ENCODE measurements around the gene GGT6.

The GGT6 gene

DNA sequence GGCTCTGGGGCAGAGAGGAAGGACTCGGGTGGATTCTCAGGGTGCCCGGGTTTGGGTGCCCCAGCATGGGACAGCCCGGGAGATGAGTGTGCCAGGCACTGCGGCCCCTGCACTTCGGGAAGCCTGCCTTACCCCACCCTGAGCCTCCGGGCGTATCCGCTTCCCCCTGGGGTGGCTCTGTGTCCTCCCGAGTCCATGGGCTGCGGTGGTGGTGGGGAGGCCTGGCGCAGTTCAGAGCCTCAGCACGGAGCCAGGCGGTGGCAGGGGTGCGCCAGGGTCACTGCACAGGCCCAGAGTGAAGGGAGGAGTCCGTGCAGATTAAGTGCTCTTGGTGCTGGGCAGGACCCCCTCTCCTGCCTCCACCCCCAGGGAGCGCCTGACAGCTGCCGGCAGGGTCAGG is 25.9 kb downstream of the GGT6 start:
- no peak overlapping the region for H2BK5ac ChIP-seq (ENCODE audit: low read length)
- H3K4me1 ChIP-seq (ENCODE audit: control insufficient read depth, low read depth, low read length) = peaks cover 3% of the 10 kb centered on the region
- H2AK5ac ChIP-seq (ENCODE audit: low read length) = no peak overlapping the region
- no peaks in the 10 kb centered on the region for H3K79me1 ChIP-seq (ENCODE audit: low read length)
- no peak overlapping the region for H3K4me3 ChIP-seq (ENCODE audit: low read length)
- no peak overlapping the region for H3K23ac ChIP-seq (ENCODE audit: low read length)
- no peak overlapping the region for H3K18ac ChIP-seq (ENCODE audit: low read length)
- H3K4ac ChIP-seq (ENCODE audit: low read depth, low read length) = no peak overlapping the region
- no peak for DNase-seq
- H3K27ac ChIP-seq (ENCODE audit: low read depth, low read length) = no peak overlapping the region
- peaks cover 2% of the 10 kb centered on the region for H3K36me3 ChIP-seq (ENCODE audit: control insufficient read depth, insufficient read depth, low read length)
- H3K9ac ChIP-seq (ENCODE audit: low read length) = no peak overlapping the region
- H3K4me2 ChIP-seq (ENCODE audit: low read length) = no peak overlapping the region
- WGBS (ENCODE audit: extremely low coverage, insufficient coverage, low lambda C conversion rate) = no CpG with 5 or more reads among the region's 17 CpGs
- no peak overlapping the region for H2BK15ac ChIP-seq (replicated peaks; ENCODE audit: low read depth)
- no peaks in the 10 kb centered on the region for H3K27me3 ChIP-seq (ENCODE audit: insufficient read depth, low read length, poor library complexity)
- no peaks in the 10 kb centered on the region for H3K79me2 ChIP-seq (ENCODE audit: control insufficient read depth, insufficient read depth, low read length)
- no peak overlapping the region for H2BK120ac ChIP-seq (ENCODE audit: low read depth, low read length)
- H4K5ac ChIP-seq (ENCODE audit: low read length) = no peak overlapping the region
- no peak overlapping the region for H4K8ac ChIP-seq (ENCODE audit: low read depth, low read length)
- H3K56ac ChIP-seq (ENCODE audit: low read length) = no peak overlapping the region

GRCh38 chr17:4533523-4534504 is 26.6 kb downstream of the GGT6 start:
- H2BK120ac ChIP-seq (ENCODE audit: low read depth, low read length) = no peak overlapping the region
- H2AK5ac ChIP-seq (ENCODE audit: low read length) = no peak overlapping the region
- H4K8ac ChIP-seq (ENCODE audit: low read depth, low read length) = no peak overlapping the region
- no peak overlapping the region for H2BK15ac ChIP-seq (replicated peaks; ENCODE audit: low read depth)
- no peaks in the 10 kb centered on the region for H3K36me3 ChIP-seq (ENCODE audit: control insufficient read depth, insufficient read depth, low read length)
- H3K79me2 ChIP-seq (ENCODE audit: control insufficient read depth, insufficient read depth, low read length) = no peaks in the 10 kb centered on the region
- no peak for DNase-seq
- H3K27me3 ChIP-seq (ENCODE audit: insufficient read depth, low read length, poor library complexity) = no peaks in the 10 kb centered on the region
- no CpG with 5 or more reads among the region's 23 CpGs for WGBS (ENCODE audit: extremely low coverage, insufficient coverage, low lambda C conversion rate)
- H3K4ac ChIP-seq (ENCODE audit: low read depth, low read length) = no peak overlapping the region
- H3K4me1 ChIP-seq (ENCODE audit: control insufficient read depth, low read depth, low read length) = peaks cover 3% of the 10 kb centered on the region
- H3K56ac ChIP-seq (ENCODE audit: low read length) = no peak overlapping the region
- no peak overlapping the region for H4K5ac ChIP-seq (ENCODE audit: low read length)
- no peak overlapping the region for H2BK5ac ChIP-seq (ENCODE audit: low read length)
- no peak overlapping the region for H3K23ac ChIP-seq (ENCODE audit: low read length)
- no peaks in the 10 kb centered on the region for H3K79me1 ChIP-seq (ENCODE audit: low read length)
- no peak overlapping the region for H3K9ac ChIP-seq (ENCODE audit: low read length)
- H3K18ac ChIP-seq (ENCODE audit: low read length) = no peak overlapping the region
- no peak overlapping the region for H3K4me2 ChIP-seq (ENCODE audit: low read length)
- H3K27ac ChIP-seq (ENCODE audit: low read depth, low read length) = no peak overlapping the region
- no peak overlapping the region for H3K4me3 ChIP-seq (ENCODE audit: low read length)

DNA sequence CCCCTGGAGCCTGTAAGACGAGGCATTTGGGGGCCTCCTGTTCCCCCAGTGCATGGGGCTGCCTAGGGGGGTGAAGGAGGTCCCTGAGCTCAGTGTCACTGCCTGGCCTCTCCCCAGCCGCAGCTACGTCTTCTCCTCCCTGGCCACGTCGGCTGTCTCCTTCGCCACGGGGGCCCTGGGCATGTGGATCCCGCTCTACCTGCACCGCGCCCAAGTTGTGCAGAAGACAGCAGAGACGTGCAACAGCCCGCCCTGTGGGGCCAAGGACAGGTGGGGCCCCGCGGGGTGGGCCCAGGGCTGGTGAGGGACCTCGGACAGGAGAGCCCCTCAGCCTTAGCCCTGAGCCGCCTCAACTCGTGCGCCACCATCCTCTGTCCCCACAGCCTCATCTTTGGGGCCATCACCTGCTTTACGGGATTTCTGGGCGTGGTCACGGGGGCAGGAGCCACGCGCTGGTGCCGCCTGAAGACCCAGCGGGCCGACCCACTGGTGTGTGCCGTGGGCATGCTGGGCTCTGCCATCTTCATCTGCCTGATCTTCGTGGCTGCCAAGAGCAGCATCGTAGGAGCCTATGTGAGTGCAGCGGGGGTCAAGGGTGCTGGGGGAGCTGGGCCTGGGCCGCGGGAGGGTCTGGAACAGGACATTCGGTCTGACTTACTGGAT is 27.4 kb downstream of the GGT6 start:
- H3K9ac ChIP-seq (ENCODE audit: low read length) = no peak overlapping the region
- H2BK5ac ChIP-seq (ENCODE audit: low read length) = no peak overlapping the region
- DNase-seq = no peak
- H3K18ac ChIP-seq (ENCODE audit: low read length) = no peak overlapping the region
- no peak overlapping the region for H4K8ac ChIP-seq (ENCODE audit: low read depth, low read length)
- peaks cover 3% of the 10 kb centered on the region for H3K4me1 ChIP-seq (ENCODE audit: control insufficient read depth, low read depth, low read length)
- H3K27ac ChIP-seq (ENCODE audit: low read depth, low read length) = no peak overlapping the region
- no peak overlapping the region for H3K4ac ChIP-seq (ENCODE audit: low read depth, low read length)
- no peaks in the 10 kb centered on the region for H3K79me2 ChIP-seq (ENCODE audit: control insufficient read depth, insufficient read depth, low read length)
- no peak overlapping the region for H2BK15ac ChIP-seq (replicated peaks; ENCODE audit: low read depth)
- no peak overlapping the region for H3K4me3 ChIP-seq (ENCODE audit: low read length)
- no peak overlapping the region for H3K4me2 ChIP-seq (ENCODE audit: low read length)
- no peaks in the 10 kb centered on the region for H3K27me3 ChIP-seq (ENCODE audit: insufficient read depth, low read length, poor library complexity)
- no peak overlapping the region for H4K5ac ChIP-seq (ENCODE audit: low read length)
- no peak overlapping the region for H2AK5ac ChIP-seq (ENCODE audit: low read length)
- no CpG with 5 or more reads among the region's 33 CpGs for WGBS (ENCODE audit: extremely low coverage, insufficient coverage, low lambda C conversion rate)
- no peaks in the 10 kb centered on the region for H3K79me1 ChIP-seq (ENCODE audit: low read length)
- H3K23ac ChIP-seq (ENCODE audit: low read length) = no peak overlapping the region
- H2BK120ac ChIP-seq (ENCODE audit: low read depth, low read length) = no peak overlapping the region
- no peak overlapping the region for H3K56ac ChIP-seq (ENCODE audit: low read length)
- H3K36me3 ChIP-seq (ENCODE audit: control insufficient read depth, insufficient read depth, low read length) = no peaks in the 10 kb centered on the region

DNA sequence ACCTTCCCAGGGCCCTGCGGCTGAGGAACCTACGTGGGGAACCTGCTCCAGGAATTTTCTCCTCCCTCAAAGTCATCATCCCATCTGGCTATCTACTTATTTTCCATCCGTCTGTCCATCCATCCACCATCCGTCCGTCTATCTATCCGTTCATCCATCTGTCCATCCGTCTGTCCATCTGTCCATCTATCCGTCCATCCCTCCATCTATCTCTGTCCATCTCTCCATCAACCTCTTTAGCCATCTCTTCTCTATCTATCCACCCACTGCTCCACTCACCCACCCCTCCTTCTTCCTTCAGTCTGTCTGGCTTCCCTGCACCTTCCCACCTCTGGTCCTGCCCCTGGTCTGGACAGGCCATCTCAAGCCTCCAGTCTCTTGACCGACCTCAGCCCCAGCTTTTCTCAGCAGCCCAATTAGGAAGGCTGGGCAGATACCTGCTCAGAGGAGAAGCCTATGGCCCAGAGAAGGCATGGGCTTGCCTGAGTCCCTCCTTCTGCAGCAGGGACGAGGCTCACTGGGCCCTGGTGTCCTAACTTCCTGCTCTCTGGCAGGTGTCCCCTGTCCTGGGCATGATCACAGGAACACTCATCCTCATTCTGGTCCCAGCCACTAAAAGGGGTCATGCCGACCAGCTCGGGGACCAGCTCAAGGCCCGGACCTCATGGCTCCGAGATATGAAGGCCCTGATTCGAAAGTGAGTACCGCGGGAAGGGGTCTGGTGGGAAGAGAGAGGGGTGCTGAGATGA is 28.2 kb downstream of the GGT6 start:
- Histone ChIP-seq H3K27me3 (ENCODE audit: insufficient read depth, low read length, poor library complexity) (no peaks in the 10 kb centered on the region), H2BK5ac (ENCODE audit: low read length) (no peak overlapping the region), H4K5ac (ENCODE audit: low read length) (no peak overlapping the region), H3K56ac (ENCODE audit: low read length) (no peak overlapping the region), H3K4me2 (ENCODE audit: low read length) (no peak overlapping the region), H2BK120ac (ENCODE audit: low read depth, low read length) (no peak overlapping the region), H3K4me3 (ENCODE audit: low read length) (no peak overlapping the region), H3K79me1 (ENCODE audit: low read length) (no peaks in the 10 kb centered on the region), H3K4me1 (ENCODE audit: control insufficient read depth, low read depth, low read length) (peaks cover 3% of the 10 kb centered on the region), H3K79me2 (ENCODE audit: control insufficient read depth, insufficient read depth, low read length) (no peaks in the 10 kb centered on the region), H3K9ac (ENCODE audit: low read length) (no peak overlapping the region), H3K36me3 (ENCODE audit: control insufficient read depth, insufficient read depth, low read length) (no peaks in the 10 kb centered on the region), H3K23ac (ENCODE audit: low read length) (no peak overlapping the region), H3K18ac (ENCODE audit: low read length) (no peak overlapping the region), H2AK5ac (ENCODE audit: low read length) (no peak overlapping the region), H3K4ac (ENCODE audit: low read depth, low read length) (no peak overlapping the region), H3K27ac (ENCODE audit: low read depth, low read length) (no peak overlapping the region), H2BK15ac (replicated peaks; ENCODE audit: low read depth) (no peak overlapping the region), H4K8ac (ENCODE audit: low read depth, low read length) (no peak overlapping the region)
- no CpG with 5 or more reads among the region's 17 CpGs for WGBS (ENCODE audit: extremely low coverage, insufficient coverage, low lambda C conversion rate)
- DNase-seq = no peak

- no peak overlapping the region for H3K9ac ChIP-seq (ENCODE audit: low read length)
- no peak overlapping the region for H4K5ac ChIP-seq (ENCODE audit: low read length)
- no peaks in the 10 kb centered on the region for H3K36me3 ChIP-seq (ENCODE audit: control insufficient read depth, insufficient read depth, low read length)
- no peak overlapping the region for H3K18ac ChIP-seq (ENCODE audit: low read length)
- no peak overlapping the region for H2BK120ac ChIP-seq (ENCODE audit: low read depth, low read length)
- no CpG with 5 or more reads among the region's 30 CpGs for WGBS (ENCODE audit: extremely low coverage, insufficient coverage, low lambda C conversion rate)
- H2BK5ac ChIP-seq (ENCODE audit: low read length) = no peak overlapping the region
- no peak overlapping the region for H4K8ac ChIP-seq (ENCODE audit: low read depth, low read length)
- no peak overlapping the region for H3K4ac ChIP-seq (ENCODE audit: low read depth, low read length)
- peak; percentile 37 for DNase-seq
- no peaks in the 10 kb centered on the region for H3K79me1 ChIP-seq (ENCODE audit: low read length)
- H3K4me1 ChIP-seq (ENCODE audit: control insufficient read depth, low read depth, low read length) = peaks cover 3% of the 10 kb centered on the region
- H3K27ac ChIP-seq (ENCODE audit: low read depth, low read length) = no peak overlapping the region
- no peak overlapping the region for H3K23ac ChIP-seq (ENCODE audit: low read length)
- no peaks in the 10 kb centered on the region for H3K27me3 ChIP-seq (ENCODE audit: insufficient read depth, low read length, poor library complexity)
- H3K56ac ChIP-seq (ENCODE audit: low read length) = no peak overlapping the region
- H3K79me2 ChIP-seq (ENCODE audit: control insufficient read depth, insufficient read depth, low read length) = no peaks in the 10 kb centered on the region
- no peak overlapping the region for H2AK5ac ChIP-seq (ENCODE audit: low read length)
- H2BK15ac ChIP-seq (replicated peaks; ENCODE audit: low read depth) = no peak overlapping the region
- no peak overlapping the region for H3K4me3 ChIP-seq (ENCODE audit: low read length)
- H3K4me2 ChIP-seq (ENCODE audit: low read length) = no peak overlapping the region
These were observed 29.3 kb downstream of the GGT6 start for GRCh38 chr17:4530799-4531730.
